PFSK-1 (cell line): ENCODE results near the gene DNAH1.

ENCODE experiments used
- FOXP2 ChIP-seq: optimal IDR thresholded peaks from 2 replicates; pipeline ENCODE3; 2011; ENCODE audit warnings: borderline replicate concordance, control low read depth, inconsistent platforms; ENCODE audit not compliant: insufficient read depth; ENCODE audit errors: extremely low read length, extremely low read depth
- POLR2AphosphoS5 ChIP-seq: IDR thresholded peaks from 2 replicates; pipeline ENCODE4 v1.6.1; 2012; ENCODE audit warnings: low read depth, mild to moderate bottlenecking, control low read depth, low read length, moderate library complexity
- SIN3A ChIP-seq: IDR thresholded peaks from 2 replicates; pipeline ENCODE4 v1.6.1; 2012; ENCODE audit warnings: mild to moderate bottlenecking, low read length, moderate library complexity, borderline replicate concordance; ENCODE audit not compliant: insufficient read depth
- TAF1 ChIP-seq: IDR thresholded peaks from 2 replicates; pipeline ENCODE4 v1.6.1; 2012; ENCODE audit warnings: low read length, control low read depth, borderline replicate concordance; ENCODE audit not compliant: insufficient read depth
- TF ChIP-seq, protein P1 (sequence below), 2 experiments: IDR thresholded peaks; 2 replicates each; pipeline versions ENCODE4 v1.6.1 to v1.8.0; 2011 to 2012; ENCODE audit warnings: low read depth in 2 of 2, low read length in 2 of 2, control low read depth in 1 of 2, inconsistent platforms in 1 of 2, mild to moderate bottlenecking in 1 of 2, moderate library complexity in 1 of 2; ENCODE audit not compliant: insufficient read depth in 1 of 2

The DNAH1 gene

DNA sequence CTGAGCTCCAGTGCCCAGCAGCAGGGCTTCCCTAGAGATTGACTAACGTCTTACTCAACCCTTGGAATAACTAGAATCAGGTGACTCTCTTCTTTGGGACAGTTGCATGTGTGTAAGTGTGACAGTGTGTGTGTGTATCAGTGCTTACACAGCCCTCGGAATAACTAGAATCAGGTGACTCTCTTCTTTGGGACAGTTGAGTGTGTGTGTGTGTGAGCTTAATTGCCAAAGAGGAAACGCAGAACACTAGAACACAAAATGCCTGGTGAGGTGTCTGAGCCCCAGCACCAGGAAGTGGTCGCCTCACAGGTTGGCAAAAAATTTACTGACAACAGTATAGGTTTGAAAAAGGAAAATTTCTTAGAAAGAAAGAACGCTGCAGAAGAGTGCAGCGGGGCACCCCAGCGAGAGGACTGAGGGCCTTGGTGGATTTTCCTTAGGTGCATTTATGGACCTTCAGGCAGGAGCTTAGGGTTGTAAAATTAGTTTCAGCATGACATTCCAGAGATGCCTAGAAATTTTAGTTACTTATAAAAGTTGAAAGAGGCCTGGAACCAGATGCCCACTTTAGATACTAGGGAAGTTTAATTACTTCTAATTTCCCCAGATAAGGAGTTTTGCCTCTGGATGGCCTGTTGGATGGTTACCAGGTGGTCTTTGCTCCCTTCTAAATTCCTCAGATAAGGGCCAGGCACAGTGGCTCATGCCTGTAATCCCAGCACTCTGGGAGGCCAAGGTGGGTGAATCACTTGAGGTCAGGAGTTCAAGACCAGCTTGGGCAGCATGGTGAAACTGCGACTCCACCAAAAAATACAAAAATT, 33.9 kb upstream of the DNAH1 start:
- TF ChIP-seq, protein P1, sequence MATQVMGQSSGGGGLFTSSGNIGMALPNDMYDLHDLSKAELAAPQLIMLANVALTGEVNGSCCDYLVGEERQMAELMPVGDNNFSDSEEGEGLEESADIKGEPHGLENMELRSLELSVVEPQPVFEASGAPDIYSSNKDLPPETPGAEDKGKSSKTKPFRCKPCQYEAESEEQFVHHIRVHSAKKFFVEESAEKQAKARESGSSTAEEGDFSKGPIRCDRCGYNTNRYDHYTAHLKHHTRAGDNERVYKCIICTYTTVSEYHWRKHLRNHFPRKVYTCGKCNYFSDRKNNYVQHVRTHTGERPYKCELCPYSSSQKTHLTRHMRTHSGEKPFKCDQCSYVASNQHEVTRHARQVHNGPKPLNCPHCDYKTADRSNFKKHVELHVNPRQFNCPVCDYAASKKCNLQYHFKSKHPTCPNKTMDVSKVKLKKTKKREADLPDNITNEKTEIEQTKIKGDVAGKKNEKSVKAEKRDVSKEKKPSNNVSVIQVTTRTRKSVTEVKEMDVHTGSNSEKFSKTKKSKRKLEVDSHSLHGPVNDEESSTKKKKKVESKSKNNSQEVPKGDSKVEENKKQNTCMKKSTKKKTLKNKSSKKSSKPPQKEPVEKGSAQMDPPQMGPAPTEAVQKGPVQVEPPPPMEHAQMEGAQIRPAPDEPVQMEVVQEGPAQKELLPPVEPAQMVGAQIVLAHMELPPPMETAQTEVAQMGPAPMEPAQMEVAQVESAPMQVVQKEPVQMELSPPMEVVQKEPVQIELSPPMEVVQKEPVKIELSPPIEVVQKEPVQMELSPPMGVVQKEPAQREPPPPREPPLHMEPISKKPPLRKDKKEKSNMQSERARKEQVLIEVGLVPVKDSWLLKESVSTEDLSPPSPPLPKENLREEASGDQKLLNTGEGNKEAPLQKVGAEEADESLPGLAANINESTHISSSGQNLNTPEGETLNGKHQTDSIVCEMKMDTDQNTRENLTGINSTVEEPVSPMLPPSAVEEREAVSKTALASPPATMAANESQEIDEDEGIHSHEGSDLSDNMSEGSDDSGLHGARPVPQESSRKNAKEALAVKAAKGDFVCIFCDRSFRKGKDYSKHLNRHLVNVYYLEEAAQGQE (IDR thresholded peaks at IDR 0.05; ENCODE audit: insufficient read depth in 1 of 2, low read depth in 2 of 2, low read length in 2 of 2): no peak
- TF ChIP-seq TAF1 (no peak), SIN3A (no peak)

DNA sequence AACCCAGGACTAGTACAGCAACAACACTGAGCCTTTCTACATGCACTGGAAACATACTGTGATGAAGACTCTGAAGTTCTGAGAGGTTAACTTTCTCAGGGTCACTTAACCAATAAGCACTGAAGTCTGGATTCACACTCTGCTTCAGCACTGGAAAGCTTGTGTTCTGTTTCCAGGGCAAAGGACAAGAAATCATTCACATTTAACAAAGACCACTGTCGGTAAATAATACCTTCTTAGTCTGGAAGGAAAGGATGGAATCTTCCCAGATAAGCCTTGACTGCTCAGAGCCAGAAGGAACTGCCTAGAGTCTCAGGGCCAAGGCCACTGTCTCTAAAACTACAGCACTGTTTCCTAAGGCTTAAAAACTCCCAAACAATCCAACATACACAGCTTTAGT, 32.8 kb upstream of the DNAH1 start:
- TF ChIP-seq, protein P1 (IDR thresholded peaks at IDR 0.05; ENCODE audit: insufficient read depth in 1 of 2, low read depth in 2 of 2, low read length in 2 of 2): no peak
- TF ChIP-seq FOXP2 (no peak), POLR2AphosphoS5 (no peak), SIN3A (no peak)

DNA sequence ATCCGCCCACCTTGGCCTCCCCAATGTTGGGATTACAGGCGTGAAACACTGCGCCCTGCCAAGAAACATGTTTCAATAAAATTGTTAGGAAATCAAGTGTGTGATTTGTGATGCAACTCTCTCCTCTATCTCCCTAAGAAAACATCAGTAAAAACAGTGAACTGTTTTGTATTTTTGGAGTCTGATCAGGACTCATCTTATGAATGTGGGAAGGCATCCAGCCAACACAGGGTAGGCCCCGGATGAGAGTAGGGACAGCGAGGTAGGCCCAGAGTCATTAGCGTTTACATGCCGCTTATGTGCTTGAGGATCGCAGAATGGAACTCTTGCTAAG, 29.4 kb upstream of the DNAH1 start:
- TF ChIP-seq, protein P1 (IDR thresholded peaks at IDR 0.05; ENCODE audit: insufficient read depth in 1 of 2, low read depth in 2 of 2, low read length in 2 of 2): no peak
- TF ChIP-seq SIN3A (no peak), FOXP2 (no peak), TAF1 (no peak), POLR2AphosphoS5 (no peak)

DNA sequence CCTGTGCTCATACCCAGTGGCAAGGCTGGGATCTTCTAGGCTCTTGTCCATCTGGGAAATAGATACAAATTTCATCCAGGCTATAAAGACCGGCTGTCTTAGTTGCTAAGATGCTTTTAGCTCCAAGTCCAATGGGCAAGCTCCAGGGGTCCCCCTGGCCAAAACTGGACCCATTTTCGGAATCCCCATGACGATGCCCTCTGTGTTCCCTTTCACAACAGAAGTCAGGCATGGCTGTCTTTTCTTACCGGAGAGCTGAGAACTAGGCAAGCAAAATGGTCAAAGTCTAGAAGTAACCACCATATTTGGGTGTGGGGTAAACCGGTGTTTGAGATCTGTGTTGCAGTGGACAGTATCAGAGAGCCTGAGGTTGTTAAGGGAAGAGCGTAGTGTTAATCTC, 27.4 kb upstream of the DNAH1 start:
- TF ChIP-seq POLR2AphosphoS5 (no peak), FOXP2 (no peak), TAF1 (no peak), SIN3A (no peak)
- TF ChIP-seq, protein P1 (IDR thresholded peaks at IDR 0.05; ENCODE audit: insufficient read depth in 1 of 2, low read depth in 2 of 2, low read length in 2 of 2): no peak

DNA sequence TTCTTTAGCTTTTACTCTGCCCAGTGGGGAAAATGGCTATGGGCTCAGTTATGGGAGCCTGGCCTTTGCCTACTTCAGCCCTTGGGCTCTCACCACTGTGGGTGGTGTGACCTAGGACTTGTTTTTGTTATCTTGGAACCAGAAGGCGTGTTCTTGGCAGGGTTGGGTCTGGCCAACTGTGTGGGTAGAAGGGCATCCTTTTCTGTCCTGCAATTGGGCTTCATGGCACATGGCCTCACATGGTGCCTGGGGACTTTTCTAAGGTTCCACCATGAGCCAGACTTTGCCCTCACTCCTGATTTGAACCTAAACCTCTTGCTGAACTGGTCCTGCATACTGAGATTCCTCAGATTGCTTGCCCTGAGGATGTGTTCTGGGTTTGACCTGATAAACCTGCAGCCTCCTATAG, 26.8 kb upstream of the DNAH1 start:
- no peak for TF ChIP-seq TAF1
- TF ChIP-seq SIN3A: no peak
- TF ChIP-seq, protein P1 (IDR thresholded peaks at IDR 0.05; ENCODE audit: insufficient read depth in 1 of 2, low read depth in 2 of 2, low read length in 2 of 2): no peak
- TF ChIP-seq POLR2AphosphoS5: no peak
- TF ChIP-seq FOXP2: no peak
